ENCODE data around the gene PCBP3.
A peak's percentile ranks its signal among the peaks of the same experiment; 100 is the strongest.
"Not testable (repeated sequence)": the region's sequence is repeated elsewhere in the genome, so short reads cannot be mapped to it uniquely, and the experiment has no call there.

Gene PCBP3

GRCh38 chr21:45975667-45976409, 332.3 kb downstream of the PCBP3 start:
- not testable (repeated sequence) for DNase-seq

GRCh38 chr21:45976701-45977311, 333.3 kb downstream of the PCBP3 start:
- no peak for DNase-seq

- no peak for DNase-seq
Measured at GRCh38 chr21:45977396-45977795, 333.9 kb downstream of the PCBP3 start.

GRCh38 chr21:45979141-45979631, 335.7 kb downstream of the PCBP3 start:
- no peak for DNase-seq

- DNase-seq, result no peak
Measured at GRCh38 chr21:45979651-45980050, 336.1 kb downstream of the PCBP3 start.

- DNase-seq, result no peak
Measured at GRCh38 chr21:45980271-45980670, 336.7 kb downstream of the PCBP3 start.

- DNase-seq, result no peak
Measured at GRCh38 chr21:45980697-45981096, 337.2 kb downstream of the PCBP3 start.

GRCh38 chr21:45981151-45982091, 337.9 kb downstream of the PCBP3 start, which contains the start of gene COL6A1:
Gene COL6A1, plus strand, starts transcription at chr21:45981770. Its CDS starts 81 bp downstream, at chr21:45981851.
- DNase-seq, result peak; percentile 64

GRCh38 chr21:45982092-45982757, 338.7 kb downstream of the PCBP3 start:
- no peak for DNase-seq

GRCh38 chr21:45982758-45983648, 339.5 kb downstream of the PCBP3 start:
- DNase-seq, result no peak

- DNase-seq, result no peak
Measured at GRCh38 chr21:45983649-45983965, 340.1 kb downstream of the PCBP3 start.

GRCh38 chr21:45983981-45984551, 340.5 kb downstream of the PCBP3 start:
- DNase-seq, result no peak

- no peak for DNase-seq
Measured at GRCh38 chr21:45984584-45985095, 341.1 kb downstream of the PCBP3 start.

GRCh38 chr21:45985471-45986315, 342.2 kb downstream of the PCBP3 start:
- no peak for DNase-seq

- DNase-seq, result no peak
Measured at GRCh38 chr21:45986316-45987051, 343.0 kb downstream of the PCBP3 start.

GRCh38 chr21:45987121-45987711, 343.7 kb downstream of the PCBP3 start:
- DNase-seq, result no peak

- no peak for DNase-seq
Measured at GRCh38 chr21:45988366-45989347, 345.1 kb downstream of the PCBP3 start.
